IMR-90 (cell line): ENCODE data around the gene KLHL40. TPM values are rescaled to one million over a fixed set of nuclear protein-coding genes. Genes with fewer than 3 reads are reported as not detected.

Source experiments
- ATAC-seq: fragments of 200-7000 bp; cut with Tn5 transposase; 2 replicates; pipeline ENCODE4 v1.9.1; 2020; ENCODE audit warnings: low read depth, mild to moderate bottlenecking, moderate library complexity
- BruUV-seq: library from RNA; stranded (reverse); fragments of 400-500 nt; replicated peaks from 2 replicates; lab custom pipeline; 2021; lab: Mats Ljungman, UMichigan
- CTCF ChIA-PET: fragments of 300-600 bp; formaldehyde crosslinking; extraction: SDS; loops from one replicate; lab custom pipeline; 2021; ENCODE audit warnings: antibody characterized with exemption; lab: Yijun Ruan, JAX
- POLR2A ChIA-PET: fragments of 300-600 bp; sonication (Branson Sonifier 250); formaldehyde crosslinking; loops from one replicate; lab custom pipeline; 2022; ENCODE audit warnings: antibody characterized with exemption; ENCODE audit not compliant: unreplicated experiment; lab: Charles Lee
- DNase-seq: peaks from one replicate; pipeline ENCODE4 v3.0.0; 2013
- H2AFZ ChIP-seq: replicated peaks from 2 replicates; pipeline ENCODE3; 2013; ENCODE audit warnings: low read length, mild to moderate bottlenecking; ENCODE audit not compliant: poor library complexity
- H2AK5ac ChIP-seq: 2 replicates; pipeline ENCODE4 v1.6.1; 2013; ENCODE audit warnings: low read depth, low read length, inconsistent platforms
- H2AK9ac ChIP-seq: replicated peaks from 2 replicates; pipeline ENCODE3; 2013; ENCODE audit warnings: mild to moderate bottlenecking, low read depth, low read length, moderate library complexity; ENCODE audit not compliant: poor library complexity
- H2BK120ac ChIP-seq: 2 replicates; pipeline ENCODE4 v1.6.1; 2013; ENCODE audit warnings: low read depth, low read length, inconsistent platforms
- H2BK15ac ChIP-seq: 3 replicates; pipeline ENCODE4 v1.6.1; 2013; ENCODE audit warnings: low read depth, low read length, inconsistent platforms
- H2BK20ac ChIP-seq: 2 replicates; pipeline ENCODE4 v1.6.1; 2013; ENCODE audit warnings: low read depth, mild to moderate bottlenecking, inconsistent platforms, low read length, moderate library complexity
- H2BK5ac ChIP-seq: 2 replicates; pipeline ENCODE4 v1.6.1; 2013; ENCODE audit warnings: mild to moderate bottlenecking, low read depth, low read length, inconsistent platforms; ENCODE audit not compliant: poor library complexity, severe bottlenecking
- H3K14ac ChIP-seq: replicated peaks from 2 replicates; pipeline ENCODE4 v1.6.1; 2013; ENCODE audit warnings: low read depth, low read length, inconsistent platforms
- H3K18ac ChIP-seq: 2 replicates; pipeline ENCODE4 v1.6.1; 2013; ENCODE audit warnings: low read depth, low read length, control low read depth
- H3K23ac ChIP-seq: 2 replicates; pipeline ENCODE4 v1.6.1; 2013; ENCODE audit warnings: low read depth, low read length, inconsistent platforms
- H3K27ac ChIP-seq: 2 replicates; pipeline ENCODE4 v1.5.1; 2013; ENCODE audit warnings: mild to moderate bottlenecking, control low read depth, low read length; ENCODE audit not compliant: insufficient read depth
- H3K27me3 ChIP-seq: 2 replicates; pipeline ENCODE4 v1.6.1; 2013; ENCODE audit warnings: low read length; ENCODE audit not compliant: control insufficient read depth, insufficient read depth
- H3K36me3 ChIP-seq: 2 replicates; pipeline ENCODE4 v1.6.1; 2013; ENCODE audit warnings: low read length, mixed read lengths; ENCODE audit not compliant: control insufficient read depth, insufficient read depth
- H3K4ac ChIP-seq: 2 replicates; pipeline ENCODE4 v1.6.1; 2013; ENCODE audit warnings: low read depth, low read length, inconsistent platforms
- H3K4me1 ChIP-seq: 2 replicates; pipeline ENCODE4 v1.6.1; 2013; ENCODE audit warnings: low read length, mixed read lengths; ENCODE audit not compliant: control insufficient read depth, insufficient read depth
- H3K4me2 ChIP-seq: 2 replicates; pipeline ENCODE4 v1.6.1; 2013; ENCODE audit warnings: low read depth, mild to moderate bottlenecking, control low read depth, low read length, moderate library complexity
- H3K4me3 ChIP-seq: 2 replicates; pipeline ENCODE4 v1.5.1; 2013; ENCODE audit warnings: low read depth, mild to moderate bottlenecking, control low read depth, low read length, moderate library complexity; ENCODE audit not compliant: insufficient read depth
- H3K56ac ChIP-seq: 2 replicates; pipeline ENCODE4 v1.6.1; 2013; ENCODE audit warnings: low read length, inconsistent platforms; ENCODE audit not compliant: insufficient read depth; ENCODE audit errors: extremely low read depth
- H3K79me1 ChIP-seq, 2 experiments: 2 replicates each; pipeline ENCODE4 v1.6.1; 2013; ENCODE audit warnings: low read length in 2 of 2, inconsistent platforms in 1 of 2, low read depth in 1 of 2
- H3K9ac ChIP-seq: 2 replicates; pipeline ENCODE4 v1.6.1; 2013; ENCODE audit warnings: low read depth, low read length, control low read depth
- H3K9me1 ChIP-seq: 2 replicates; pipeline ENCODE4 v1.6.1; 2013; ENCODE audit warnings: low read length, inconsistent platforms; ENCODE audit not compliant: insufficient read depth
- H3K9me3 ChIP-seq: 2 replicates; pipeline ENCODE4 v1.6.1; 2013; ENCODE audit warnings: low read length; ENCODE audit not compliant: control insufficient read depth, insufficient read depth
- H4K20me1 ChIP-seq: 2 replicates; pipeline ENCODE4 v1.6.1; 2013; ENCODE audit warnings: low read length, inconsistent platforms; ENCODE audit not compliant: insufficient read depth
- H4K5ac ChIP-seq: 2 replicates; pipeline ENCODE4 v1.6.1; 2013; ENCODE audit warnings: mild to moderate bottlenecking, low read depth, low read length, control low read depth
- H4K8ac ChIP-seq, 2 experiments: 2 replicates each; pipeline ENCODE4 v1.6.1; 2013; ENCODE audit warnings: low read depth in 2 of 2, low read length in 2 of 2, control low read depth in 1 of 2, inconsistent platforms in 1 of 2
- H4K91ac ChIP-seq: 2 replicates; pipeline ENCODE4 v1.6.1; 2013; ENCODE audit warnings: low read depth, low read length, inconsistent platforms; ENCODE audit not compliant: insufficient read depth
- BHLHE40 ChIP-seq: fragments of 150-350 bp; IDR thresholded peaks from 2 replicates; pipeline ENCODE4 v1.6.1; 2016; ENCODE audit warnings: mild to moderate bottlenecking, low read depth, low read length
- MAFK ChIP-seq: IDR thresholded peaks from 2 replicates; pipeline ENCODE4 v1.6.1; 2012; ENCODE audit warnings: low read depth, low read length, improper control_type of control experiment
- MAZ ChIP-seq: IDR thresholded peaks from 2 replicates; pipeline ENCODE4 v1.6.1; 2012; ENCODE audit warnings: low read depth, mild to moderate bottlenecking, low read length, improper control_type of control experiment, moderate library complexity, borderline replicate concordance
- MXI1 ChIP-seq: IDR thresholded peaks from 2 replicates; pipeline ENCODE4 v1.6.1; 2012; ENCODE audit warnings: low read depth, mild to moderate bottlenecking, low read length, moderate library complexity, borderline replicate concordance
- NFE2L2 ChIP-seq: fragments of 150-350 bp; IDR thresholded peaks from 2 replicates; pipeline ENCODE4 v1.6.1; 2016; ENCODE audit warnings: low read depth, mild to moderate bottlenecking, low read length
- WGBS, 2 experiments: methylation state at CpG; one replicate each; pipeline versions ENCODE4 v1.1.5 to v1.1.7; 2013; ENCODE audit warnings: missing lambda C conversion rate in 2 of 2; ENCODE audit not compliant: insufficient read length in 1 of 2; ENCODE audit errors: extremely low coverage in 2 of 2; 5-methylcytosine and 5-hydroxymethylcytosine counted together
- dilution Hi-C: fragments of 300-500 bp; cut with HindIII; formaldehyde crosslinking; loops from one replicate; pipeline ENCODE4 v1.14.3; 2018; ENCODE audit warnings: low sequenced_read_pairs; ENCODE audit not compliant: unreplicated experiment
- in situ Hi-C: fragments of 300-500 bp; cut with MboI; formaldehyde crosslinking; loops from 3 replicates; pipeline ENCODE4 v1.14.3; 2019; ENCODE audit warnings: low sequenced_read_pairs, inconsistent platforms, mixed read lengths
- intact Hi-C: fragments of 100-400 bp; cut with micrococcal nuclease; formaldehyde crosslinking; loops from 2 replicates; pipeline ENCODE4 v1.10.0; 2022
- polyA plus RNA-seq, 3 experiments: library from polyadenylated mRNA; depleted of rRNA; stranded (reverse); fragments of >200 nt; gene quantifications; 2 replicates each; pipeline ENCODE4 v1.2.3, GENCODE V29; 2012; ENCODE audit warnings: low replicate concordance in 1 of 3
- total RNA-seq: library from RNA; depleted of rRNA; stranded (reverse); fragments of >200 nt; gene quantifications from 2 replicates; pipeline ENCODE4 v1.2.3, GENCODE V29; 2012
- TF ChIP-seq, protein P1 (sequence below): conservative IDR thresholded peaks from 2 replicates; pipeline ENCODE4 v1.5.1; 2012; ENCODE audit warnings: mild to moderate bottlenecking, low read depth, low read length, improper control_type of control experiment

KLHL40 gene
- total and polyA plus RNA-seq, 2 of the 4 experiments (the other 2 are of a cell fraction), result not detected

- peak overlapping the region; percentile 46 for H2AFZ ChIP-seq
- no peaks in the 10 kb centered on the region for H3K36me3 ChIP-seq
- no peak overlapping the region for H2BK5ac ChIP-seq
- CTCF ChIA-PET, result interaction anchor here (1.0 kb wide), 1 partner anchor 15 kb away, joined by 4 read pairs; the partner anchor contains the start of gene ZBTB47
- DNase-seq (no peak), ATAC-seq (peak; percentile 16)
- H4K5ac ChIP-seq, result no peak overlapping the region
- no TSS peak for BruUV-seq
- H4K20me1 ChIP-seq, result no peaks in the 10 kb centered on the region; the same call in 1 of the 2 replicates
- no peak overlapping the region for H2AK5ac ChIP-seq
- H2AK9ac ChIP-seq, result peak overlapping the region; percentile 66
- TF ChIP-seq BHLHE40 (no peak), MAZ (no peak), MXI1 (no peak), MAFK (0 out of 2 replicates have a peak, but pooled peaks have one; percentile 9), NFE2L2 (no peak)
- TF ChIP-seq, protein P1, sequence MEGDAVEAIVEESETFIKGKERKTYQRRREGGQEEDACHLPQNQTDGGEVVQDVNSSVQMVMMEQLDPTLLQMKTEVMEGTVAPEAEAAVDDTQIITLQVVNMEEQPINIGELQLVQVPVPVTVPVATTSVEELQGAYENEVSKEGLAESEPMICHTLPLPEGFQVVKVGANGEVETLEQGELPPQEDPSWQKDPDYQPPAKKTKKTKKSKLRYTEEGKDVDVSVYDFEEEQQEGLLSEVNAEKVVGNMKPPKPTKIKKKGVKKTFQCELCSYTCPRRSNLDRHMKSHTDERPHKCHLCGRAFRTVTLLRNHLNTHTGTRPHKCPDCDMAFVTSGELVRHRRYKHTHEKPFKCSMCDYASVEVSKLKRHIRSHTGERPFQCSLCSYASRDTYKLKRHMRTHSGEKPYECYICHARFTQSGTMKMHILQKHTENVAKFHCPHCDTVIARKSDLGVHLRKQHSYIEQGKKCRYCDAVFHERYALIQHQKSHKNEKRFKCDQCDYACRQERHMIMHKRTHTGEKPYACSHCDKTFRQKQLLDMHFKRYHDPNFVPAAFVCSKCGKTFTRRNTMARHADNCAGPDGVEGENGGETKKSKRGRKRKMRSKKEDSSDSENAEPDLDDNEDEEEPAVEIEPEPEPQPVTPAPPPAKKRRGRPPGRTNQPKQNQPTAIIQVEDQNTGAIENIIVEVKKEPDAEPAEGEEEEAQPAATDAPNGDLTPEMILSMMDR, result no peak
- H2BK15ac ChIP-seq, result no peak overlapping the region
- H3K4me3 ChIP-seq, result no peak overlapping the region
- peaks cover 7% of the 10 kb centered on the region; the same call in 1 of the 2 replicates for H3K27me3 ChIP-seq
- H2BK120ac ChIP-seq, result no peak overlapping the region
- POLR2A ChIA-PET, result no interaction called here
- no peaks in the 10 kb centered on the region for H3K79me1 ChIP-seq
- no peak overlapping the region for H3K9ac ChIP-seq
- WGBS, 2 experiments, result 43% methylated on average over 5 of the region's 8 CpGs; no CpG with 5 or more reads in 1 of the 2 experiments
- H3K4me1 ChIP-seq, result no peaks in the 10 kb centered on the region; the same call in 1 of the 2 replicates
- H3K56ac ChIP-seq, result no peak overlapping the region
- H3K4ac ChIP-seq, result no peak overlapping the region
- H3K4me2 ChIP-seq, result no peak overlapping the region
- no peak overlapping the region for H3K14ac ChIP-seq
- H3K18ac ChIP-seq, result no peak overlapping the region
- H3K9me3 ChIP-seq, result peaks cover 3% of the 10 kb centered on the region
- dilution Hi-C loops (no loop called here), in situ Hi-C loops (no loop called here), intact Hi-C loops (no loop called here)
- H3K9me1 ChIP-seq, result peaks cover 3% of the 10 kb centered on the region; the same call in 1 of the 2 replicates
- no peak overlapping the region for H3K27ac ChIP-seq
- no peak overlapping the region for H2BK20ac ChIP-seq
- H4K8ac ChIP-seq, result no peak overlapping the region
- no peak overlapping the region for H4K91ac ChIP-seq
- no peak overlapping the region for H3K23ac ChIP-seq
Measured at GRCh38 chr3:42667523-42668412, 17.6 kb upstream of the KLHL40 start.
